GM19372 (cell line): ENCODE measurements around the gene UCN.

Source experiments
- ATAC-seq: cut with Tn5 transposase; IDR thresholded peaks from one replicate; pipeline ENCODE4 v1.9.1; 2021; ENCODE audit warnings: mild to moderate bottlenecking, low read depth, moderate library complexity; ENCODE audit not compliant: unreplicated experiment

Gene UCN

GRCh38 chr2:27262379-27263286 is 45.6 kb downstream of the UCN start, which contains the start of gene SLC30A3:
SLC30A3 (minus strand) TSS chr2:27263047; CDS start chr2:27262906, 141 bp downstream.
- ATAC-seq, result peak; percentile 54

DNA sequence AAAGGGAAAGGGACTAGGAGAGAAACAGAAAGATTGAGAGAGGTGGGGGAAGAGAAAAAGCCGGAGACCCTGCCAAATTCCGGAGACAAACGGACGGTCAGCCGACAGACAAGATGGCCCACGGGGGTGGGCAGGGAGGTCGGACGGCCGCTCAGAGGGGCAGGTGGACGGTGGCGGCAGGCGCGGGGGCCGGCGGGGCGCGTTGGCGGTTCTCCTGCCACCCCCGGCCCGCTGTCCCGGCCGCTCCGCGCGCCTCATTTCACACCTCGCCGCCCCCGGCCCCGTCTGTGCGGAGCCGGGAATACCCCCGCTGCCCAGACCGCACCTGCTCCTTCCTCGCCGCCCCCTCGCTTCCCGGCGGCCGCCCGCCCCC is 46.3 kb downstream of the UCN start:
- no peak for ATAC-seq

DNA sequence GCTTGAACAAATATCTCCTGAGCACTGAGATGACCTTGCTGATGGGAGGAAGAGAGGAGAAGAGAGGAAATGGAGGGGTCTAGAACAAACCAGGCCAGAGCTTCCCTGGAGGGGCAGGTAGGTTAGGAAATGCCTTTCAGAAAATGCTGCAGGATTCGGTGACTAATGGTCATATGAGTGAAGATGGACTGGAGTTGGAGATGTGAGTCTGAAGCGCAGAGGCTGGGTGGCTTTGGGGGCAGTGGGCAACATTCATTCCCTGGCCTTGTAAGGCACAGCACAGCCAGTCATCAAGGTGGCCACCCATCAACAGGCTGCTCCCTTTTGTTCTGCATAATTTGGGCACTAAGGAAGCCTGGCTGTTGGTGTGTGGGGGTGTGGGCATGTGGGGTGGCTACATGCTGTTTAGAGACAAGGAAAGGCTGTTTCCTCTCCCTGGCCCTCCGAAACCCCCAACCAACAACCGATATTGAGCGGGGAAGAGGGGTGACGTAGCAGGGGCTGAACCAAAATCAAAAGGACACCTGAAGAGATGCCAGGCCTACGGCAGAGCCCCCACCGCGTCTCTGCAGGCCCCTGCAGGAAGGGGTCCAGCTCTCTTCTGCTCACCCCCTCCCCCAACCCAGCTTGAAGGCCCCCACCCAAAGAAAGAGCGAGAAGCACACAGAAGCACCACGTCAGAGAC is 46.9 kb downstream of the UCN start:
- no peak for ATAC-seq

GRCh38 chr2:27258051-27258450 is 50.2 kb downstream of the UCN start:
- no peak for ATAC-seq
